IMR-90 (cell line): ENCODE measurements around the gene SORCS1. TPM values are rescaled to one million over a fixed set of nuclear protein-coding genes. Genes with fewer than 3 reads are reported as not detected.

ENCODE experiments used
- ATAC-seq: fragments of 200-7000 bp; cut with Tn5 transposase; 2 replicates; pipeline ENCODE4 v1.9.1; 2020; ENCODE audit warnings: low read depth, mild to moderate bottlenecking, moderate library complexity
- BruUV-seq: library from RNA; stranded (reverse); fragments of 400-500 nt; replicated peaks from 2 replicates; lab custom pipeline; 2021; lab: Mats Ljungman, UMichigan
- CTCF ChIA-PET: fragments of 300-600 bp; formaldehyde crosslinking; extraction: SDS; loops from one replicate; lab custom pipeline; 2021; ENCODE audit warnings: antibody characterized with exemption; lab: Yijun Ruan, JAX
- POLR2A ChIA-PET: fragments of 300-600 bp; sonication (Branson Sonifier 250); formaldehyde crosslinking; loops from one replicate; lab custom pipeline; 2022; ENCODE audit warnings: antibody characterized with exemption; ENCODE audit not compliant: unreplicated experiment; lab: Charles Lee
- DNase-seq: peaks from one replicate; pipeline ENCODE4 v3.0.0; 2013
- H2AFZ ChIP-seq: replicated peaks from 2 replicates; pipeline ENCODE3; 2013; ENCODE audit warnings: low read length, mild to moderate bottlenecking; ENCODE audit not compliant: poor library complexity
- H2AK5ac ChIP-seq: 2 replicates; pipeline ENCODE4 v1.6.1; 2013; ENCODE audit warnings: low read depth, low read length, inconsistent platforms
- H2AK9ac ChIP-seq: replicated peaks from 2 replicates; pipeline ENCODE3; 2013; ENCODE audit warnings: mild to moderate bottlenecking, low read depth, low read length, moderate library complexity; ENCODE audit not compliant: poor library complexity
- H2BK120ac ChIP-seq: 2 replicates; pipeline ENCODE4 v1.6.1; 2013; ENCODE audit warnings: low read depth, low read length, inconsistent platforms
- H2BK15ac ChIP-seq: 3 replicates; pipeline ENCODE4 v1.6.1; 2013; ENCODE audit warnings: low read depth, low read length, inconsistent platforms
- H2BK20ac ChIP-seq: 2 replicates; pipeline ENCODE4 v1.6.1; 2013; ENCODE audit warnings: low read depth, mild to moderate bottlenecking, inconsistent platforms, low read length, moderate library complexity
- H2BK5ac ChIP-seq: 2 replicates; pipeline ENCODE4 v1.6.1; 2013; ENCODE audit warnings: mild to moderate bottlenecking, low read depth, low read length, inconsistent platforms; ENCODE audit not compliant: poor library complexity, severe bottlenecking
- H3K14ac ChIP-seq: replicated peaks from 2 replicates; pipeline ENCODE4 v1.6.1; 2013; ENCODE audit warnings: low read depth, low read length, inconsistent platforms
- H3K18ac ChIP-seq: 2 replicates; pipeline ENCODE4 v1.6.1; 2013; ENCODE audit warnings: low read depth, low read length, control low read depth
- H3K23ac ChIP-seq: 2 replicates; pipeline ENCODE4 v1.6.1; 2013; ENCODE audit warnings: low read depth, low read length, inconsistent platforms
- H3K27ac ChIP-seq: 2 replicates; pipeline ENCODE4 v1.5.1; 2013; ENCODE audit warnings: mild to moderate bottlenecking, control low read depth, low read length; ENCODE audit not compliant: insufficient read depth
- H3K27me3 ChIP-seq: 2 replicates; pipeline ENCODE4 v1.6.1; 2013; ENCODE audit warnings: low read length; ENCODE audit not compliant: control insufficient read depth, insufficient read depth
- H3K36me3 ChIP-seq: 2 replicates; pipeline ENCODE4 v1.6.1; 2013; ENCODE audit warnings: low read length, mixed read lengths; ENCODE audit not compliant: control insufficient read depth, insufficient read depth
- H3K4ac ChIP-seq: 2 replicates; pipeline ENCODE4 v1.6.1; 2013; ENCODE audit warnings: low read depth, low read length, inconsistent platforms
- H3K4me1 ChIP-seq: 2 replicates; pipeline ENCODE4 v1.6.1; 2013; ENCODE audit warnings: low read length, mixed read lengths; ENCODE audit not compliant: control insufficient read depth, insufficient read depth
- H3K4me2 ChIP-seq: 2 replicates; pipeline ENCODE4 v1.6.1; 2013; ENCODE audit warnings: low read depth, mild to moderate bottlenecking, control low read depth, low read length, moderate library complexity
- H3K4me3 ChIP-seq: 2 replicates; pipeline ENCODE4 v1.5.1; 2013; ENCODE audit warnings: low read depth, mild to moderate bottlenecking, control low read depth, low read length, moderate library complexity; ENCODE audit not compliant: insufficient read depth
- H3K56ac ChIP-seq: 2 replicates; pipeline ENCODE4 v1.6.1; 2013; ENCODE audit warnings: low read length, inconsistent platforms; ENCODE audit not compliant: insufficient read depth; ENCODE audit errors: extremely low read depth
- H3K79me1 ChIP-seq, 2 experiments: 2 replicates each; pipeline ENCODE4 v1.6.1; 2013; ENCODE audit warnings: low read length in 2 of 2, inconsistent platforms in 1 of 2, low read depth in 1 of 2
- H3K9ac ChIP-seq: 2 replicates; pipeline ENCODE4 v1.6.1; 2013; ENCODE audit warnings: low read depth, low read length, control low read depth
- H3K9me1 ChIP-seq: 2 replicates; pipeline ENCODE4 v1.6.1; 2013; ENCODE audit warnings: low read length, inconsistent platforms; ENCODE audit not compliant: insufficient read depth
- H3K9me3 ChIP-seq: 2 replicates; pipeline ENCODE4 v1.6.1; 2013; ENCODE audit warnings: low read length; ENCODE audit not compliant: control insufficient read depth, insufficient read depth
- H4K20me1 ChIP-seq: 2 replicates; pipeline ENCODE4 v1.6.1; 2013; ENCODE audit warnings: low read length, inconsistent platforms; ENCODE audit not compliant: insufficient read depth
- H4K5ac ChIP-seq: 2 replicates; pipeline ENCODE4 v1.6.1; 2013; ENCODE audit warnings: mild to moderate bottlenecking, low read depth, low read length, control low read depth
- H4K8ac ChIP-seq, 2 experiments: 2 replicates each; pipeline ENCODE4 v1.6.1; 2013; ENCODE audit warnings: low read depth in 2 of 2, low read length in 2 of 2, control low read depth in 1 of 2, inconsistent platforms in 1 of 2
- H4K91ac ChIP-seq: 2 replicates; pipeline ENCODE4 v1.6.1; 2013; ENCODE audit warnings: low read depth, low read length, inconsistent platforms; ENCODE audit not compliant: insufficient read depth
- BHLHE40 ChIP-seq: fragments of 150-350 bp; IDR thresholded peaks from 2 replicates; pipeline ENCODE4 v1.6.1; 2016; ENCODE audit warnings: mild to moderate bottlenecking, low read depth, low read length
- CEBPB ChIP-seq: IDR thresholded peaks from 2 replicates; pipeline ENCODE4 v1.6.1; 2012; ENCODE audit warnings: low read depth, low read length, improper control_type of control experiment
- CHD1 ChIP-seq: IDR thresholded peaks from 2 replicates; pipeline ENCODE4 v1.6.1; 2012; ENCODE audit warnings: low read depth, low read length, improper control_type of control experiment
- CTCF ChIP-seq: conservative IDR thresholded peaks from 2 replicates; pipeline ENCODE4 v1.5.1; 2012; ENCODE audit warnings: mild to moderate bottlenecking, low read depth, low read length, improper control_type of control experiment
- ELK1 ChIP-seq: fragments of 150-350 bp; IDR thresholded peaks from 2 replicates; pipeline ENCODE4 v1.6.1; 2016; ENCODE audit warnings: low read depth, mild to moderate bottlenecking, low read length, moderate library complexity, borderline replicate concordance
- FOS ChIP-seq: fragments of 150-350 bp; IDR thresholded peaks from 2 replicates; pipeline ENCODE4 v1.6.1; 2016; ENCODE audit warnings: low read depth, low read length
- MAFK ChIP-seq: IDR thresholded peaks from 2 replicates; pipeline ENCODE4 v1.6.1; 2012; ENCODE audit warnings: low read depth, low read length, improper control_type of control experiment
- MAZ ChIP-seq: IDR thresholded peaks from 2 replicates; pipeline ENCODE4 v1.6.1; 2012; ENCODE audit warnings: low read depth, mild to moderate bottlenecking, low read length, improper control_type of control experiment, moderate library complexity, borderline replicate concordance
- MXI1 ChIP-seq: IDR thresholded peaks from 2 replicates; pipeline ENCODE4 v1.6.1; 2012; ENCODE audit warnings: low read depth, mild to moderate bottlenecking, low read length, moderate library complexity, borderline replicate concordance
- NFE2L2 ChIP-seq: fragments of 150-350 bp; IDR thresholded peaks from 2 replicates; pipeline ENCODE4 v1.6.1; 2016; ENCODE audit warnings: low read depth, mild to moderate bottlenecking, low read length
- POLR2A ChIP-seq: IDR thresholded peaks from 2 replicates; pipeline ENCODE4 v1.6.1; 2012; ENCODE audit warnings: mild to moderate bottlenecking, low read depth, low read length
- RAD21 ChIP-seq: IDR thresholded peaks from 2 replicates; pipeline ENCODE4 v1.6.1; 2012; ENCODE audit warnings: low read length, improper control_type of control experiment
- RCOR1 ChIP-seq: IDR thresholded peaks from 2 replicates; pipeline ENCODE4 v1.6.1; 2012; ENCODE audit warnings: mild to moderate bottlenecking, low read length, improper control_type of control experiment; ENCODE audit not compliant: insufficient replicate concordance
- RFX5 ChIP-seq: IDR thresholded peaks from 2 replicates; pipeline ENCODE4 v1.8.0; 2012; ENCODE audit warnings: low read depth, mild to moderate bottlenecking, low read length, moderate library complexity
- SMC3 ChIP-seq: fragments of 150-350 bp; IDR thresholded peaks from 2 replicates; pipeline ENCODE4 v1.6.1; 2016; ENCODE audit warnings: low read depth, mild to moderate bottlenecking, antibody characterized with exemption, low read length, moderate library complexity
- USF2 ChIP-seq: fragments of 150-350 bp; IDR thresholded peaks from 2 replicates; pipeline ENCODE4 v1.6.1; 2017; ENCODE audit warnings: mild to moderate bottlenecking, antibody characterized with exemption, low read length, low read depth
- WGBS, 2 experiments: methylation state at CpG; one replicate each; pipeline versions ENCODE4 v1.1.5 to v1.1.7; 2013; ENCODE audit warnings: missing lambda C conversion rate in 2 of 2; ENCODE audit not compliant: insufficient read length in 1 of 2; ENCODE audit errors: extremely low coverage in 2 of 2; 5-methylcytosine and 5-hydroxymethylcytosine counted together
- dilution Hi-C: fragments of 300-500 bp; cut with HindIII; formaldehyde crosslinking; loops from one replicate; pipeline ENCODE4 v1.14.3; 2018; ENCODE audit warnings: low sequenced_read_pairs; ENCODE audit not compliant: unreplicated experiment
- in situ Hi-C: fragments of 300-500 bp; cut with MboI; formaldehyde crosslinking; loops from 3 replicates; pipeline ENCODE4 v1.14.3; 2019; ENCODE audit warnings: low sequenced_read_pairs, inconsistent platforms, mixed read lengths
- intact Hi-C: fragments of 100-400 bp; cut with micrococcal nuclease; formaldehyde crosslinking; loops from 2 replicates; pipeline ENCODE4 v1.10.0; 2022
- polyA plus RNA-seq, 3 experiments: library from polyadenylated mRNA; depleted of rRNA; stranded (reverse); fragments of >200 nt; gene quantifications; 2 replicates each; pipeline ENCODE4 v1.2.3, GENCODE V29; 2012; ENCODE audit warnings: low replicate concordance in 1 of 3
- total RNA-seq: library from RNA; depleted of rRNA; stranded (reverse); fragments of >200 nt; gene quantifications from 2 replicates; pipeline ENCODE4 v1.2.3, GENCODE V29; 2012

Gene SORCS1
- total and polyA plus RNA-seq, 2 of the 4 experiments (the other 2 are of a cell fraction) = under 0.01 TPM; not detected in 1

GRCh38 chr10:106566873-106567272 lies 597.6 kb downstream of the SORCS1 start:
- no peak overlapping the region for H2AFZ ChIP-seq
- H3K9me3 ChIP-seq = 0 out of 2 replicates have a peak, but pooled peaks cover 2% of the 10 kb centered on the region
- no peak overlapping the region for H3K4ac ChIP-seq
- H4K8ac ChIP-seq = no peak overlapping the region
- no peak for ATAC-seq
- no peaks in the 10 kb centered on the region for H3K9me1 ChIP-seq
- H4K91ac ChIP-seq = no peak overlapping the region
- H3K4me3 ChIP-seq = no peak overlapping the region
- no peaks in the 10 kb centered on the region for H4K20me1 ChIP-seq
- H2AK5ac ChIP-seq = no peak overlapping the region
- no peak overlapping the region for H3K4me2 ChIP-seq
- H3K9ac ChIP-seq = no peak overlapping the region
- in situ Hi-C loops = no loop called here
- TF ChIP-seq MAFK (no peak), FOS (no peak), CEBPB (no peak), MXI1 (no peak), RFX5 (no peak), CHD1 (no peak), MAZ (no peak), USF2 (no peak), CTCF (no peak), ELK1 (no peak), POLR2A (no peak), BHLHE40 (no peak), RCOR1 (no peak), NFE2L2 (no peak), SMC3 (no peak), RAD21 (no peak)
- no TSS peak for BruUV-seq
- intact Hi-C loops = no loop called here
- H3K56ac ChIP-seq = no peak overlapping the region
- dilution Hi-C loops = no loop called here
- H2BK15ac ChIP-seq = no peak overlapping the region
- POLR2A ChIA-PET = no interaction called here
- H3K23ac ChIP-seq = no peak overlapping the region
- H3K14ac ChIP-seq = no peak overlapping the region
- no peak overlapping the region for H2AK9ac ChIP-seq
- no peak overlapping the region for H2BK20ac ChIP-seq
- no peak for DNase-seq
- H3K27ac ChIP-seq = no peak overlapping the region
- no peak overlapping the region for H2BK120ac ChIP-seq
- H3K4me1 ChIP-seq = no peaks in the 10 kb centered on the region
- H4K5ac ChIP-seq = no peak overlapping the region
- H2BK5ac ChIP-seq = no peak overlapping the region
- CTCF ChIA-PET = interaction anchor here (0.6 kb wide), 1 partner anchor 1458 kb away, joined by 5 read pairs; no protein-coding TSS in a partner anchor
- H3K27me3 ChIP-seq = no peaks in the 10 kb centered on the region
- no peaks in the 10 kb centered on the region for H3K79me1 ChIP-seq
- no CpG with 5 or more reads among the region's 3 CpGs for WGBS, 2 experiments
- no peak overlapping the region for H3K18ac ChIP-seq
- no peaks in the 10 kb centered on the region for H3K36me3 ChIP-seq
